ELF-1 (cell line): ENCODE measurements around the gene DAPP1.

Experiments
- DNase-seq: peaks from one replicate; pipeline ENCODE4 v3.0.0-alpha.2; 2016; ENCODE audit warnings: low read depth, low spot score

The DAPP1 gene

GRCh38 chr4:99894998-99895397 lies 78.4 kb downstream of the DAPP1 start:
- DNase-seq, result no peak

- no peak for DNase-seq
Measured at GRCh38 chr4:99915449-99915848, 98.8 kb downstream of the DAPP1 start.

DNA sequence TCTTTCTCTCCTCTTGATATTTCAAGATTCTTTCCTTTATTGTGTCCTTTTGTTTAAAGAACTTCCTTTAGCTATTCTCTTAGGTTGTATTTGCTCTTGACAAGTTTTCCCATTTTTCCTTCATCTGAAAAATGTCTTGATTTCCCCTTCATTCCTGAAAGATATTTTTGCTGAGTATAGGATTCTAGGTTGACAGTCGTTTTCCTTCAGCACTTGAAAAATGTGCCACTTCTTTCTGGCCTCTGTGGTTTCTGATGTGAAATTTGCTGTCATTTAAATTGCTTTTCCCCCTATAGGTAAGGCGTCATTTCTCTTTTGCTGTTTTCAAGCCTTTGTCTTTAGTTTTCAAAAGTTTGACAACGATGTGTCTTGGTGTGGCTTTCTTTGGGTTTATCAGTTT lies 100.9 kb downstream of the DAPP1 start:
- DNase-seq, result no peak

DNA sequence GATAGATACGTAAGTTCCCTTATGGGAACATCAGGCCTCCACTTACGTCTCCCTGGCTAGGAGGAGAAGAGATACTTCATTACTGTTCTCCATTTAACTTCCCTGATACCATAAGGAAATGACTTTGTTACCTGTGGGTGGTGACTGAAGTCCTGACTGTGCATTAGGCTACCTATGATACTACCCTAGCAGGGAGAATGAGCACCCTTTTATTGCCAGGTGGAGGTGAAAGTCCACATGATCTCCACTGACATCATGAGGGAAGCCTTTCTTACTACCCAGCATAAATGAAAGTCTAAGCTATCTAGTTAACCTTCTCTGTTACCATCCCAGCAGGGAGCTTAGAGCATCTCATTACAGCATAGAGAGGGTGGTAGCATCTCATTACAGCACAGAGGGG lies 102.0 kb downstream of the DAPP1 start:
- DNase-seq, result no peak
